ENCODE results near the gene INPP5F. TPM values are rescaled to one million over a fixed set of nuclear protein-coding genes. Genes with fewer than 3 reads are reported as not detected.

INPP5F gene
- total RNA-seq, 1 donor from 2014 or later: 16.0 TPM

GRCh38 chr10:119849031-119849789, 123.4 kb downstream of the INPP5F start:
- peaks cover 96% of the 10 kb centered on the region for H3K36me3 ChIP-seq
- intact Hi-C loops (cut with DNase I): no loop called here
- DNase-seq: no peak
- no peak overlapping the region for H3K27ac ChIP-seq
- no peaks in the 10 kb centered on the region for H3K9me3 ChIP-seq
- TF ChIP-seq, protein P1, sequence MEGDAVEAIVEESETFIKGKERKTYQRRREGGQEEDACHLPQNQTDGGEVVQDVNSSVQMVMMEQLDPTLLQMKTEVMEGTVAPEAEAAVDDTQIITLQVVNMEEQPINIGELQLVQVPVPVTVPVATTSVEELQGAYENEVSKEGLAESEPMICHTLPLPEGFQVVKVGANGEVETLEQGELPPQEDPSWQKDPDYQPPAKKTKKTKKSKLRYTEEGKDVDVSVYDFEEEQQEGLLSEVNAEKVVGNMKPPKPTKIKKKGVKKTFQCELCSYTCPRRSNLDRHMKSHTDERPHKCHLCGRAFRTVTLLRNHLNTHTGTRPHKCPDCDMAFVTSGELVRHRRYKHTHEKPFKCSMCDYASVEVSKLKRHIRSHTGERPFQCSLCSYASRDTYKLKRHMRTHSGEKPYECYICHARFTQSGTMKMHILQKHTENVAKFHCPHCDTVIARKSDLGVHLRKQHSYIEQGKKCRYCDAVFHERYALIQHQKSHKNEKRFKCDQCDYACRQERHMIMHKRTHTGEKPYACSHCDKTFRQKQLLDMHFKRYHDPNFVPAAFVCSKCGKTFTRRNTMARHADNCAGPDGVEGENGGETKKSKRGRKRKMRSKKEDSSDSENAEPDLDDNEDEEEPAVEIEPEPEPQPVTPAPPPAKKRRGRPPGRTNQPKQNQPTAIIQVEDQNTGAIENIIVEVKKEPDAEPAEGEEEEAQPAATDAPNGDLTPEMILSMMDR (IDR thresholded peaks at IDR 0.05): no peak
- ATAC-seq: no peak
- peaks cover 9% of the 10 kb centered on the region for H3K4me1 ChIP-seq
- no peak overlapping the region for H3K4me3 ChIP-seq
- H3K27me3 ChIP-seq (ENCODE audit: low read depth): no peaks in the 10 kb centered on the region

DNA sequence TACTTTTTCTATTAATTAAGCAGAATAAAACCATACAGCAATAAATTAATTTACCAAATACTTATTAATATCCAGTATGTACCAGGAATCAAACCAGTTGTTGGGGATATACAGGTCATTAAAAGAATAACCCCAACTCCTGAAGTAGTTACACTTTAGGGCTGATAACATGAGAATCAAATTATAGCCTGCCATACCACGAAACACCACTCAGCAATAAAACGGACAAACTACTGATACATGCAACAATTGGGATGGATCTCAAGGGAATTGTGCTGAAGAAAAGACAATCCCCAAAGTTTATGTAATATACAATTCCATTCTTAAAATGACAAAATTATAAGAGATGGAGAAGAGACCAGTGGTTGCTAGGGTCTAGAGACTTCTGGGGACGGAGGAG, 124.1 kb downstream of the INPP5F start:
- TF ChIP-seq, protein P1 (IDR thresholded peaks at IDR 0.05): no peak
- no peak for ATAC-seq
- Histone ChIP-seq H3K27ac (no peak overlapping the region), H3K27me3 (ENCODE audit: low read depth) (no peaks in the 10 kb centered on the region), H3K9me3 (no peaks in the 10 kb centered on the region), H3K36me3 (peaks cover 96% of the 10 kb centered on the region), H3K4me3 (no peak overlapping the region), H3K4me1 (peaks cover 9% of the 10 kb centered on the region)
- intact Hi-C loops (cut with DNase I): no loop called here
- DNase-seq: no peak

- no peak overlapping the region for H3K27ac ChIP-seq
- ATAC-seq (no peak), DNase-seq (no peak)
- intact Hi-C loops (cut with DNase I): no loop called here
- H3K36me3 ChIP-seq: peaks cover 96% of the 10 kb centered on the region
- H3K9me3 ChIP-seq: no peaks in the 10 kb centered on the region
- no peak overlapping the region for H3K4me3 ChIP-seq
- H3K4me1 ChIP-seq: no peaks in the 10 kb centered on the region
- no peaks in the 10 kb centered on the region for H3K27me3 ChIP-seq (ENCODE audit: low read depth)
- TF ChIP-seq, protein P1 (IDR thresholded peaks at IDR 0.05): no peak
Observed at GRCh38 chr10:119852277-119852676, 126.4 kb downstream of the INPP5F start.

DNA sequence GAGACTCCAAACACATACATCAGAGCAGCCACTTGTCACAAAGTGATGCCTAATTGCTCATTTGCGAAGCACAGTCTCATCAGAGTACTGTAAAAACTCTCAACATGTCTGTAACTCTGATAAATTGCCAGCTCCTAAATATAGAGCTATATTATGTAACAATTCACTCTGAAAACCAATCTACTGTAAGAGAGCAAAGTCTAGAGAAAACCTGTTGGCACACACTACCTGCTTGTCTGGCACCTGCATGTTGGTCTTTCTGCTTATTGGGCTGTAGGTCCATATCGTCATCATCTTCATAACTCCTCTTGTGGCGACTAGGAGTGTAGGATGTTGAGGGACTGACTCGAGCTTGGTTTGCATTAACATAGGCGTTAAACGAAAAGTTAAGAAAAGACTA, 127.0 kb downstream of the INPP5F start:
- Histone ChIP-seq H3K27me3 (ENCODE audit: low read depth) (no peaks in the 10 kb centered on the region), H3K36me3 (peaks cover 96% of the 10 kb centered on the region), H3K4me1 (no peaks in the 10 kb centered on the region), H3K4me3 (no peak overlapping the region), H3K27ac (no peak overlapping the region), H3K9me3 (no peaks in the 10 kb centered on the region)
- ATAC-seq: no peak
- DNase-seq: no peak
- TF ChIP-seq, protein P1 (IDR thresholded peaks at IDR 0.05): no peak
- intact Hi-C loops (cut with DNase I): no loop called here

- H3K27ac ChIP-seq: no peak overlapping the region
- no peaks in the 10 kb centered on the region for H3K9me3 ChIP-seq
- intact Hi-C loops (cut with DNase I): no loop called here
- H3K4me1 ChIP-seq: no peaks in the 10 kb centered on the region
- no peak for ATAC-seq
- peaks cover 96% of the 10 kb centered on the region for H3K36me3 ChIP-seq
- H3K4me3 ChIP-seq: no peak overlapping the region
- no peaks in the 10 kb centered on the region for H3K27me3 ChIP-seq (ENCODE audit: low read depth)
- no peak for DNase-seq
- TF ChIP-seq, protein P1 (IDR thresholded peaks at IDR 0.05): no peak
Observed at GRCh38 chr10:119853574-119853973, 127.7 kb downstream of the INPP5F start.
